HFFc6 (cell line): ENCODE results near the gene ZNF750. TPM values are rescaled to one million over a fixed set of nuclear protein-coding genes. Genes with fewer than 3 reads are reported as not detected.

ENCODE experiments used
- DNase-seq: peaks from one replicate; pipeline ENCODE4 v3.0.0-alpha.2; 2018
- H3K27ac Mint-ChIP-seq: 2 replicates; pipeline ENCODE4 v1.8.0; 2020; ENCODE audit warnings: mild to moderate bottlenecking, mixed read lengths
- H3K27me3 Mint-ChIP-seq: 2 replicates; pipeline ENCODE4 v1.8.0; 2021; ENCODE audit warnings: mild to moderate bottlenecking, moderate library complexity, mixed read lengths; ENCODE audit not compliant: insufficient read depth
- H3K36me3 Mint-ChIP-seq: 2 replicates; pipeline ENCODE4 v1.8.0; 2021; ENCODE audit warnings: low read depth, mixed read lengths
- H3K4me1 Mint-ChIP-seq: 2 replicates; pipeline ENCODE4 v1.8.0; 2020; ENCODE audit warnings: low read depth, mixed read lengths
- H3K4me3 Mint-ChIP-seq: 2 replicates; pipeline ENCODE4 v1.8.0; 2020; ENCODE audit warnings: mild to moderate bottlenecking, moderate library complexity, mixed read lengths
- H3K9me3 Mint-ChIP-seq: 2 replicates; pipeline ENCODE4 v1.8.0; 2020; ENCODE audit warnings: mild to moderate bottlenecking, mixed read lengths
- total RNA-seq, 6 experiments: library from RNA; stranded (reverse); fragmentation: NEBNext Ultra II Directional; extraction: Animal tissue kit (Norgen Biotek cat#: 25700); gene quantifications; 2 replicates in 1 of 6; 3 replicates in 5 of 6; pipeline ENCODE4 v1.2.3, GENCODE V29; 2021
- TF ChIP-seq, protein P1 (sequence below): fragments of 200-600 bp; sonication (generic); IDR thresholded peaks from 2 replicates; pipeline ENCODE4 v1.5.0; 2021; ENCODE audit warnings: antibody characterized with exemption, mild to moderate bottlenecking

The ZNF750 gene
- total RNA-seq, 6 experiments from 2014 or later: not detected

DNA sequence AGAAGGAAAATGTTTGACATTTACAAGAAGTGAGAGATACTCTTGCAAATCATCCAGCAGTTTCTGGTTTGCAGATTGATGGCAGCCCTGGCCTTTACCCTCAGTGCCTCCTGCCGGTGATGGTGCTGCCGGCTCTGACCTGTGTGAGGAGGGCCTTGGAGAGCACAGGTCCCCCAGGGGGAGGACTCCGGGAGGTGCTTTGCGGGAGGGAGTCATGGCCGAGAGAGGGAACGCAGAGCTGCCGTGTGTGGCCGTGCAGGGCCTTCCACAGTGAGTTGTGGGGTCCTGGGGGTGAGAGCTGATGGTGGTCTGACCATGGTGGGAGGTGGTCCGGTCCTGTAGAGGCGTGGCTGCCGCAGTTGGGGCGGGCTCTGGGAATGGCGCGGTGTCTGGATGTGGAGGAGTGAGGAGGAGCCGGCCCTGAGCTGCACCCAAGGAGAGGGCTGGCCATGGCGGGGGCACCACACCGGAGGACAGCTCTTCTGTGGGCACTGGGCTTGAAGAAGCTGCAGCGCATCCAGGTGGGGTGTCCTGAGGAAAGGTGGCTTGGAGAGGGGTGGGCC, 28.0 kb upstream of the ZNF750 start:
- Mint-ChIP-seq H3K27ac (no peak overlapping the region), H3K27me3 (no peaks in the 10 kb centered on the region; the same call in none of the 2 replicates), H3K9me3 (no peaks in the 10 kb centered on the region), H3K4me3 (no peak overlapping the region), H3K4me1 (peaks cover 22% of the 10 kb centered on the region), H3K36me3 (peaks cover 10% of the 10 kb centered on the region)
- TF ChIP-seq, protein P1, sequence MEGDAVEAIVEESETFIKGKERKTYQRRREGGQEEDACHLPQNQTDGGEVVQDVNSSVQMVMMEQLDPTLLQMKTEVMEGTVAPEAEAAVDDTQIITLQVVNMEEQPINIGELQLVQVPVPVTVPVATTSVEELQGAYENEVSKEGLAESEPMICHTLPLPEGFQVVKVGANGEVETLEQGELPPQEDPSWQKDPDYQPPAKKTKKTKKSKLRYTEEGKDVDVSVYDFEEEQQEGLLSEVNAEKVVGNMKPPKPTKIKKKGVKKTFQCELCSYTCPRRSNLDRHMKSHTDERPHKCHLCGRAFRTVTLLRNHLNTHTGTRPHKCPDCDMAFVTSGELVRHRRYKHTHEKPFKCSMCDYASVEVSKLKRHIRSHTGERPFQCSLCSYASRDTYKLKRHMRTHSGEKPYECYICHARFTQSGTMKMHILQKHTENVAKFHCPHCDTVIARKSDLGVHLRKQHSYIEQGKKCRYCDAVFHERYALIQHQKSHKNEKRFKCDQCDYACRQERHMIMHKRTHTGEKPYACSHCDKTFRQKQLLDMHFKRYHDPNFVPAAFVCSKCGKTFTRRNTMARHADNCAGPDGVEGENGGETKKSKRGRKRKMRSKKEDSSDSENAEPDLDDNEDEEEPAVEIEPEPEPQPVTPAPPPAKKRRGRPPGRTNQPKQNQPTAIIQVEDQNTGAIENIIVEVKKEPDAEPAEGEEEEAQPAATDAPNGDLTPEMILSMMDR: no peak
- DNase-seq: no peak

DNA sequence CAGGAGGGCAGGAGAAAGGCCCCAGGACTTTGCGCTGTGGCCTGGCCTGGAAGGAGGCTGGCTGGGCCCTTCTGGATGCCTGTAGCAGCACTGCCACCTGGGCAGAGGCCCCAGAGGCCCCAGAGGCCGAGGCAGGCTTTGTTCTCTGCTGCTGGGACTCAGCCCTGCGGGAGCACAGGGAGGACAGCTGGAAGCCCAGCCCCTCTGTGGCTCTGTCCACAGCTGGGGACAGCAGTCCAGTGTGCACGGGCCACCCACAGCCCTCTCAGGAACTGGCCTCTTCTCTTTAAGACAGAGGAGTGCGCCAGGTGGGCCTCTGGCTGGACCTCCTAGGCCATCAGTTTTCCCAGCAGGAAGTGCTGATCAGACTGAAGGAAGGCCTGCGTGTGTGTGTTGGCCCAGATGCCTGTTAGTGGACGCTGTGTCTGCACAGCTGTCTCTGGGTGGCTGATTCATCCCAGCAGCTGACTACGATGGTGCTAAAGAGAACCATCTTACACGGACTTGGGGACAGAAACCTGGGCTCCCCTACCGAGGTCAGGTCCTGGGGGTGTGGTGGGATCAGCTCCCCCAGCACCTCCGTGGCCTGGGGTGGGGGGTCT, 26.9 kb upstream of the ZNF750 start:
- H3K4me1 Mint-ChIP-seq: peaks cover 22% of the 10 kb centered on the region
- H3K27me3 Mint-ChIP-seq: no peaks in the 10 kb centered on the region; the same call in none of the 2 replicates
- peak; percentile 69 for DNase-seq
- no peaks in the 10 kb centered on the region for H3K9me3 Mint-ChIP-seq
- no peak overlapping the region for H3K4me3 Mint-ChIP-seq
- H3K36me3 Mint-ChIP-seq: peaks cover 10% of the 10 kb centered on the region
- H3K27ac Mint-ChIP-seq: peak overlapping the region; percentile 36
- TF ChIP-seq, protein P1: no peak

DNA sequence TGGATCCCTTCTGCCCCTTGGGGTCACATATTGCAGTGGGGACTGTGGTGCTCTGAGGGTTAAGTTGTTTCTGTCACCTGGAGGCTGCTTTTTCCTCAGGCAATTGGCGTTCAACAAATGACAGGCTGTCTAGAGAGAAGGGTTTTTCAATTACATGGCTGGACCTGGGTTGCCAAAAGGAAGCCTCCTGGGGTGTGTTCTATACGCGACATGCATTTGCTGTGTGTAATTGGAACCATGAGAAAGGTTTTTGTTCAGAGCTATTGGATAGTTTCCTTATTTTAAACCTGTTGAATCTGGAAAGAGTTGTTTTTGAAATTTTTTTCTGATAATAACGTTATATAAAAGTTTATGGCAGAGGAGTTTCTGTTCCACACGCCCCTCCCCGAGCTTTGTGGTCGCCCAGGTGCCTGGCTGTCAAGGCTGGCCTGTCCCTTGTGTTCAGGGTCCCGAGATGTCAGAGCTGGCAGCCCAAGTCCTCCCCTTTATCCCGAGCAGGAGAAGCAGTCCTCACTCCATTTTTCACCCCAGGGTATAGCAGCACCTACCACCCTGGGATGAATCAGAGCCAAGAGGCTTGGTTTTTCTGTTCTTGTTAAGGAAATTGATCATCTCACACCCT, 26.1 kb upstream of the ZNF750 start:
- DNase-seq: no peak
- peak overlapping the region; percentile 36; the same call in 1 of the 2 replicates for H3K27ac Mint-ChIP-seq
- peaks cover 22% of the 10 kb centered on the region for H3K4me1 Mint-ChIP-seq
- peaks cover 10% of the 10 kb centered on the region for H3K36me3 Mint-ChIP-seq
- no peaks in the 10 kb centered on the region; the same call in none of the 2 replicates for H3K27me3 Mint-ChIP-seq
- TF ChIP-seq, protein P1: no peak
- H3K9me3 Mint-ChIP-seq: no peaks in the 10 kb centered on the region
- no peak overlapping the region for H3K4me3 Mint-ChIP-seq

DNA sequence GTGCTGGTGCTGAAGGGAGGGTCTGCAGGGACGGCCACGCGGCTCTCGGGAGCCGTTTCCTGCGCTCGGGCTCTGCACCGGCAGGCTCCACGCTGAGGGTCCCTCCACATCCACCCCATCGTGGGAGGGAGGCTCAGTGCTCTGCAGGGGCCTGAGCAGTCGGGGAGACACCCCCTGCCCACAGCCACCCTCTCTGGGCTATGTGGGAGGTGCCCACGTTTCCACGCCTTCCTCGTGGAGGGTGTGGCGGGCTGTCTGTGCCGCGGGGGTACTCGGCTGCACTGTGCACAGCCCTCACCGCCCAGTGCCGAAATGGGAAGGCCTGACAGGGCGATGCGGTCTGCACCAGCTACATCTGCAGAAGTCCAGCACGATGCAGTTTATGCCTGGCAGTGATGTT, 25.5 kb upstream of the ZNF750 start:
- Mint-ChIP-seq H3K27ac (no peak overlapping the region; the same call in 1 of the 2 replicates), H3K4me3 (no peak overlapping the region), H3K4me1 (peaks cover 25% of the 10 kb centered on the region), H3K36me3 (peaks cover 5% of the 10 kb centered on the region), H3K9me3 (no peaks in the 10 kb centered on the region), H3K27me3 (no peaks in the 10 kb centered on the region; the same call in none of the 2 replicates)
- no peak for DNase-seq
- TF ChIP-seq, protein P1: no peak

DNA sequence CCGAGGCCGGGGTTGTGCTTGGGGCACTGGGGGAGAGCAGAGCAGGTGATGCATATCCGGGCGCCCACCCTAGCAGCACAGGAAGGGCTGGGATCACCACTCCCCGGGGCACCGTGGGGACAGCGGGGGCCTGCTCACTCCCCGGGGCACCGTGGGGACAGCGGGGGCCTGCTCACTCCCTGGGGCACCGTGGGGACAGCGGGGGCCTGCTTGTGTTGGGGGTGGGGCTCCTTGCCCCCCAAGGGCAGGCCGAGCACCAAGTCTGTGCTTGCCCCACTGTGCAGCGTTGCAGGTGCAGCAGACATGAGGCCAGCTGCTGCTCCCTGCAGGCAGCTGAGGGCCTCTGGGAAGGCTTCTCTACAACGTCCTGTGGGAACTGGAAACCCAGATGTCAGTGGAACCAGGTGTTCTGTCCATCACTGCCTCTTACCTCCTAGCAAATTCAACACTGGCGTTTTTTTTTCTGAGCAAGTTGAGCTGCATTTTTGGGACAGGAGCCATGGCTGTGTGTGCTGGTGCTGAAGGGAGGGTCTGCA, 25.0 kb upstream of the ZNF750 start:
- no peaks in the 10 kb centered on the region for H3K9me3 Mint-ChIP-seq
- TF ChIP-seq, protein P1: no peak
- peaks cover 30% of the 10 kb centered on the region for H3K4me1 Mint-ChIP-seq
- peaks cover under 1% of the 10 kb centered on the region; the same call in 1 of the 2 replicates for H3K36me3 Mint-ChIP-seq
- no peak for DNase-seq
- no peak overlapping the region for H3K27ac Mint-ChIP-seq
- H3K4me3 Mint-ChIP-seq: no peak overlapping the region
- no peaks in the 10 kb centered on the region; the same call in none of the 2 replicates for H3K27me3 Mint-ChIP-seq
